Myocyte (in vitro differentiated cells): ENCODE measurements around the gene EDA2R. TPM values are rescaled to one million over a fixed set of nuclear protein-coding genes. Genes with fewer than 3 reads are reported as not detected.

Experiments used
- DNase-seq: peaks from one replicate; pipeline ENCODE4 v3.0.0-alpha.2; 2012; ENCODE audit warnings: low read depth
- total RNA-seq: library from RNA; depleted of rRNA; stranded (reverse); fragments of >200 nt; gene quantifications from 2 replicates; pipeline ENCODE4 v1.2.3, GENCODE V29; 2014

EDA2R gene
- total RNA-seq, 1 donor from 2014 or later, result 34.5 TPM

DNA sequence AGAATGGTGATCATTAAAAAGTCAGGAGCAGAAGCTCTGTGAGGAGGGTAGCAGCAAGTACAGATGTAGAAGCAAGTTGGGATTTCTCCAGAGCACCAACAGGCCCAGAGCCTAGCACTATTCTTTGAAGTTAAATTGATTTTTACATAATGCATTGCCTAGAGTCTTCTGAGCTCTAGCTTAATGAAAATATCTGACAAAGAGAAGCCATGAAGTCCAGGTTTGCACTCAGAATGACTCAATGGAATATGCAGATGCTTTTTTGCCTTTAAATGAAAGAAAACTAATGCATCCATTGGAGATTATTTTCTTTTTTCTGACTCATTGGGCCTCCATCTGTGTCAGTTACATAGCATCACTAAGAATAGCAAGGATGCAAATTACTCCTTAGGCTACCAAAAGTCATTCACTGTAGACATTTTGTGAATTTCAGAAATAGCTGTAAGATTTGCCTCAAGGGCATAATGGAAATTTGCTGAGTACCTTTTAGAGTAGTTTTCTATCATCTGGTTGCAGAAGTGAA lies 91.0 kb downstream of the EDA2R start:
- DNase-seq, result no peak
